GDM1 (cell line): Measurements from ENCODE around the gene AHDC1.
A peak's percentile ranks its signal among the peaks of the same experiment; 100 is the strongest.
"Not testable (repeated sequence)": the region's sequence is repeated elsewhere in the genome, so short reads cannot be mapped to it uniquely, and the experiment has no call there.

Source experiments
- DNase-seq: peaks from one replicate; lab custom pipeline; 2025; lab: John Stamatoyannopoulos, UW

Gene AHDC1

GRCh38 chr1:27603681-27604578 is at the start of gene AHDC1:
Gene AHDC1, minus strand, starts transcription at chr1:27604144. Its CDS starts 52,029 bp downstream, at chr1:27552115.
- peak; percentile 88 for DNase-seq

GRCh38 chr1:27652111-27652864 is 48.3 kb upstream of the AHDC1 start:
- DNase-seq: no peak

GRCh38 chr1:27650539-27651175 is 46.7 kb upstream of the AHDC1 start:
- DNase-seq: no peak

GRCh38 chr1:27650171-27650538 is 46.2 kb upstream of the AHDC1 start:
- DNase-seq: no peak

GRCh38 chr1:27649306-27649635 is 45.3 kb upstream of the AHDC1 start:
- no peak for DNase-seq

GRCh38 chr1:27648602-27649305 is 44.8 kb upstream of the AHDC1 start:
- DNase-seq: no peak

- DNase-seq: no peak
These were observed 43.4 kb upstream of the AHDC1 start for GRCh38 chr1:27647328-27647727.

GRCh38 chr1:27646676-27647075 is 42.7 kb upstream of the AHDC1 start:
- DNase-seq: no peak

- DNase-seq: no peak
These were observed 41.1 kb upstream of the AHDC1 start for GRCh38 chr1:27645071-27645415.

- no peak for DNase-seq
These were observed 40.6 kb upstream of the AHDC1 start for GRCh38 chr1:27644369-27645070.

GRCh38 chr1:27643600-27644368 is 39.8 kb upstream of the AHDC1 start:
- DNase-seq: peak; percentile 45

- DNase-seq: not testable (repeated sequence)
These were observed 36.6 kb upstream of the AHDC1 start for GRCh38 chr1:27640514-27640913.

GRCh38 chr1:27638805-27639204 is 34.9 kb upstream of the AHDC1 start:
- DNase-seq: no peak

- DNase-seq: no peak
These were observed 34.2 kb upstream of the AHDC1 start for GRCh38 chr1:27638047-27638734.

- DNase-seq: no peak
These were observed 31.6 kb upstream of the AHDC1 start for GRCh38 chr1:27635396-27636142.

GRCh38 chr1:27634985-27635367 is 31.0 kb upstream of the AHDC1 start, which contains the start of gene FGR:
Gene FGR, minus strand, starts transcription at chr1:27635185. Its CDS starts 11,269 bp downstream, at chr1:27623916.
- DNase-seq: no peak

GRCh38 chr1:27634177-27634984 is 30.4 kb upstream of the AHDC1 start:
- peak; percentile 82 for DNase-seq

- DNase-seq: no peak
These were observed 29.8 kb upstream of the AHDC1 start for GRCh38 chr1:27633640-27634176.
